Brain microvascular endothelial cell (primary cell): ENCODE data around the gene FGF2.
"Not testable (repeated sequence)": the region's sequence is repeated elsewhere in the genome, so short reads cannot be mapped to it uniquely, and the experiment has no call there.

Experiments
- DNase-seq: peaks from one replicate; pipeline ENCODE4 v3.0.0-alpha.2; 2020
- H3K27ac ChIP-seq: fragments of 250-450 bp; sonication (Bioruptor Pico); 2 replicates; pipeline ENCODE4 v1.5.1; 2020; ENCODE audit warnings: mild to moderate bottlenecking, moderate library complexity
- H3K27me3 ChIP-seq: fragments of 250-450 bp; sonication (Bioruptor Pico); replicated peaks from 2 replicates; pipeline ENCODE4 v1.5.1; 2020; ENCODE audit warnings: mild to moderate bottlenecking
- H3K36me3 ChIP-seq: fragments of 250-450 bp; sonication (Bioruptor Pico); replicated peaks from 2 replicates; pipeline ENCODE4 v1.5.1; 2020; ENCODE audit warnings: mild to moderate bottlenecking
- H3K4me3 ChIP-seq: 2 replicates; pipeline ENCODE4 v1.5.1; 2011; ENCODE audit warnings: low read depth, mild to moderate bottlenecking, control low read depth, low read length, moderate library complexity
- CTCF ChIP-seq: IDR thresholded peaks from 2 replicates; pipeline ENCODE4 v1.5.1; 2011; ENCODE audit warnings: low read depth, mild to moderate bottlenecking, moderate library complexity, low read length, control low read depth, inconsistent platforms; ENCODE audit errors: missing control alignments
- in situ Hi-C: cut with HindIII; loops from 2 replicates; pipeline ENCODE4 v1.10.0; 2017; ENCODE audit warnings: low sequenced_read_pairs, low pct_ligation_motif_present

The FGF2 gene

GRCh38 chr4:122784261-122784660, 42.4 kb upstream of the FGF2 start:
- no peak overlapping the region for H3K4me3 ChIP-seq
- H3K27me3 ChIP-seq = no peaks in the 10 kb centered on the region
- H3K27ac ChIP-seq = peak overlapping the region; percentile 71
- no peak for TF ChIP-seq CTCF
- in situ Hi-C loops = no loop called here
- no peaks in the 10 kb centered on the region for H3K36me3 ChIP-seq
- DNase-seq = no peak

- H3K36me3 ChIP-seq = no peaks in the 10 kb centered on the region
- no peak for TF ChIP-seq CTCF
- no peaks in the 10 kb centered on the region for H3K27me3 ChIP-seq
- in situ Hi-C loops = no loop called here
- no peak for DNase-seq
- no peak overlapping the region for H3K27ac ChIP-seq
- no peak overlapping the region for H3K4me3 ChIP-seq
Observed at GRCh38 chr4:122785099-122785498, 41.5 kb upstream of the FGF2 start.

- in situ Hi-C loops, H3K4me3 ChIP-seq, H3K36me3 ChIP-seq, H3K27ac ChIP-seq, DNase-seq, H3K27me3 ChIP-seq: not testable (repeated sequence)
Observed at GRCh38 chr4:122786296-122786695, 40.3 kb upstream of the FGF2 start.

GRCh38 chr4:122786920-122787319, 39.7 kb upstream of the FGF2 start:
- H3K27me3 ChIP-seq, H3K4me3 ChIP-seq, H3K27ac ChIP-seq, DNase-seq, H3K36me3 ChIP-seq, in situ Hi-C loops: not testable (repeated sequence)

GRCh38 chr4:122787940-122788339, 38.7 kb upstream of the FGF2 start:
- Histone ChIP-seq H3K27ac (no peak overlapping the region), H3K36me3 (no peaks in the 10 kb centered on the region), H3K27me3 (no peaks in the 10 kb centered on the region), H3K4me3 (no peak overlapping the region)
- DNase-seq = no peak
- no peak for TF ChIP-seq CTCF
- in situ Hi-C loops = no loop called here

GRCh38 chr4:122788935-122789334, 37.7 kb upstream of the FGF2 start:
- Histone ChIP-seq H3K4me3 (no peak overlapping the region), H3K36me3 (no peaks in the 10 kb centered on the region), H3K27ac (no peak overlapping the region), H3K27me3 (no peaks in the 10 kb centered on the region)
- TF ChIP-seq CTCF = no peak
- in situ Hi-C loops = no loop called here
- no peak for DNase-seq

- in situ Hi-C loops = no loop called here
- TF ChIP-seq CTCF = no peak
- no peaks in the 10 kb centered on the region for H3K36me3 ChIP-seq
- DNase-seq = no peak
- H3K27ac ChIP-seq = no peak overlapping the region
- H3K4me3 ChIP-seq = no peak overlapping the region
- H3K27me3 ChIP-seq = no peaks in the 10 kb centered on the region
Observed at GRCh38 chr4:122793811-122794210, 32.8 kb upstream of the FGF2 start.
